Measurements from ENCODE around the gene IGFL1. TPM values are rescaled to one million over a fixed set of nuclear protein-coding genes. Genes with fewer than 3 reads are reported as not detected.
"Not testable (repeated sequence)": the region's sequence is repeated elsewhere in the genome, so short reads cannot be mapped to it uniquely, and the experiment has no call there.

The IGFL1 gene
- total and polyA plus RNA-seq, 8 donors: 0.35 TPM; not detected in 7

GRCh38 chr19:46251416-46251815, 21.9 kb downstream of the IGFL1 start:
- Histone ChIP-seq H3K4me1 (no peaks in the 10 kb centered on the region), H3K4me3 (no peak overlapping the region), H3K9me3 (no peaks in the 10 kb centered on the region), H3K27ac (no peak overlapping the region), H3K27me3 (peaks cover 0 to 20% of the 10 kb centered on the region in 2 donors), H3K36me3 (no peaks in the 10 kb centered on the region)
- intact Hi-C loops (cut with DNase I): no loop called here
- ATAC-seq (peak; percentile 72), DNase-seq (no peak)
- TF ChIP-seq CTCF (IDR thresholded peaks at IDR 0.05): no peak

DNA sequence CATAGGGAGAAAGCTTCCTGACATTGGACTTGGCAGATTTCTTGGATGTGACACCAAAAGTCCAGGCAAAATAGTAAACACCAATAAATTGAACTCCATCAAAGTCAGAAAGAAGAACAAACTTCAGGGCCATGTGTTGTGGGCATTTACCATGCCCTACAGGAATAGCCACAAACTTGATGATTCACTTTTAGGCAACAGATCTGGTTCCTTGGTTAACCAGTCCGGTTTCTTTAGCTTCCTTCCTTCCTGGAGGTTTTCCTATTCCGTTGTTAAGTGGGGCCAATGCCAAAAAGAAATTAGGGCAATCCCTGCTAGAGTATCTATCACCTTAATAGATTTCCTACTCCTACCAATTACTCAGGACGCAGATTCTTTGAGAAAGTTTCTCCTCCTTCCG, 25.2 kb downstream of the IGFL1 start:
- no peak for TF ChIP-seq CTCF (IDR thresholded peaks at IDR 0.05)
- H3K27me3 ChIP-seq: peaks cover 0 to 29% of the 10 kb centered on the region in 2 donors
- no peaks in the 10 kb centered on the region for H3K36me3 ChIP-seq
- DNase-seq (no peak), ATAC-seq (no peak)
- H3K4me1 ChIP-seq: no peaks in the 10 kb centered on the region
- H3K4me3 ChIP-seq: no peak overlapping the region
- H3K9me3 ChIP-seq: no peaks in the 10 kb centered on the region
- intact Hi-C loops (cut with DNase I): no loop called here
- no peak overlapping the region for H3K27ac ChIP-seq

- H3K9me3 ChIP-seq: no peaks in the 10 kb centered on the region
- TF ChIP-seq CTCF (IDR thresholded peaks at IDR 0.05): no peak
- no peaks in the 10 kb centered on the region for H3K36me3 ChIP-seq
- DNase-seq: no peak
- peaks cover 0 to 40% of the 10 kb centered on the region in 2 donors for H3K27me3 ChIP-seq
- H3K4me1 ChIP-seq: no peaks in the 10 kb centered on the region
- H3K27ac ChIP-seq: no peak overlapping the region
- intact Hi-C loops (cut with DNase I): no loop called here
- no peak overlapping the region for H3K4me3 ChIP-seq
- ATAC-seq: no peak
Observed at GRCh38 chr19:46256855-46257254, 27.3 kb downstream of the IGFL1 start.

DNA sequence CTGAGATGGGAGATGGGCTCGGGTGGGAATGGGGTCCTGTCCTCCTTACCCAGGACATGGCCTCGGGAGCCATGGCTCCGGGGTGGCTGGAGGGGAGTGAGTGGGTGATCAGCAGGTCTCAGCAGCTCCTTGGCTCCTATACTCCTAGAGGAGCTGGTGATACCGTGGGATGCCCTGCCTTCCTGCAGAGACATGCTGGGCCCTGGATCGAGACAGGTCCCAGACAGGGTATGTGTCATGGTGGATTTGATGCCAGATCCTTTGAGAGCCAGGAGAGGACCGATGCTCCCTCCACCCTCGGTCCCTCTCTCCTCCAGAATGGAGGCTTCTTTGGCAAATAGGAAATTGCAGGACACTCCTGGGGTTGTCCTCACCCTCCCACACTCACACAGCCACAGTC, 32.0 kb downstream of the IGFL1 start:
- H3K9me3 ChIP-seq, H3K36me3 ChIP-seq: not testable (repeated sequence)
- intact Hi-C loops (cut with DNase I): loop anchor here in 1 of 2 donors (5.0 kb wide), 1 partner anchor 229 kb away; no protein-coding TSS in a partner anchor

GRCh38 chr19:46262684-46263296, 33.2 kb downstream of the IGFL1 start:
- not testable (repeated sequence) for H3K4me3 ChIP-seq, H3K27ac ChIP-seq, H3K9me3 ChIP-seq, H3K36me3 ChIP-seq, H3K4me1 ChIP-seq
- H3K27me3 ChIP-seq: peaks cover 0 to 66% of the 10 kb centered on the region in 2 donors
- intact Hi-C loops (cut with DNase I): loop anchor here in 1 of 2 donors (5.0 kb wide), 1 partner anchor 230 kb away; no protein-coding TSS in a partner anchor
- DNase-seq (peak in 2 of 4 donors; percentile 30 to 47), ATAC-seq (peak; percentile 73)

More for the DNA sequence above, 32.0 kb downstream of the IGFL1 start:
- peaks cover 0 to 62% of the 10 kb centered on the region in 2 donors for H3K27me3 ChIP-seq
- not testable (repeated sequence) for H3K4me1 ChIP-seq, DNase-seq, H3K4me3 ChIP-seq, ATAC-seq, H3K27ac ChIP-seq

- not testable (repeated sequence) for H3K36me3 ChIP-seq, ATAC-seq, H3K9me3 ChIP-seq, DNase-seq, H3K4me1 ChIP-seq, H3K4me3 ChIP-seq, H3K27ac ChIP-seq
- intact Hi-C loops (cut with DNase I): loop anchor here in 1 of 2 donors (5.0 kb wide), 2 partner anchors 188 to 232 kb away; no protein-coding TSS in a partner anchor
- peaks cover 0 to 69% of the 10 kb centered on the region in 2 donors for H3K27me3 ChIP-seq
Observed at GRCh38 chr19:46264801-46265200, 35.3 kb downstream of the IGFL1 start.
